CD4-positive, CD25-positive, alpha-beta regulatory T cell (primary cell): ENCODE data around the gene MAGI1. TPM values are rescaled to one million over a fixed set of nuclear protein-coding genes. Genes with fewer than 3 reads are reported as not detected.

Experiments used
- ATAC-seq, 2 donors: fragments of 150-1000 bp; cut with Tn5 transposase; one replicate each; pipeline ENCODE4 v1.10.0; 2021; ENCODE audit warnings: low read depth in 2 of 2, moderate number of reproducible peaks in 2 of 2, moderate library complexity in 1 of 2
- DNase-seq, 3 donors: peaks; one replicate each; pipeline versions ENCODE4 v3.0.0 to v3.0.0-alpha.2; 2012 to 2022; ENCODE audit warnings: mixed read lengths in 1 of 3
- H3K27ac ChIP-seq: one replicate; pipeline ENCODE4 v1.7.0; 2013; ENCODE audit warnings: mild to moderate bottlenecking, low read length; ENCODE audit not compliant: insufficient read depth, poor library complexity, severe bottlenecking
- H3K27me3 ChIP-seq: one replicate; pipeline ENCODE4 v1.7.0; 2013; ENCODE audit warnings: low read length; ENCODE audit not compliant: control insufficient read depth, insufficient read depth
- H3K36me3 ChIP-seq: one replicate; pipeline ENCODE4 v1.7.0; 2013; ENCODE audit warnings: mild to moderate bottlenecking, low read length, moderate library complexity; ENCODE audit not compliant: control insufficient read depth, insufficient read depth
- H3K4me1 ChIP-seq: 2 replicates; pipeline ENCODE4 v1.7.0; 2013; ENCODE audit warnings: mild to moderate bottlenecking, low read length; ENCODE audit not compliant: insufficient read depth, control insufficient read depth, poor library complexity, severe bottlenecking
- H3K4me3 ChIP-seq: one replicate; pipeline ENCODE4 v1.7.0; 2013; ENCODE audit warnings: low read depth, mild to moderate bottlenecking, low read length, moderate library complexity
- H3K9me3 ChIP-seq, 2 experiments: 1 replicate in 1 of 2; 2 replicates in 1 of 2; pipeline ENCODE4 v1.7.0; 2013; ENCODE audit warnings: low read length in 2 of 2, mild to moderate bottlenecking in 1 of 2, moderate library complexity in 1 of 2; ENCODE audit not compliant: control insufficient read depth in 2 of 2
- H3K27ac Mint-ChIP-seq, 3 donors: one replicate each; pipeline ENCODE4 v1.8.0; 2020 to 2022; ENCODE audit warnings: mild to moderate bottlenecking in 3 of 3, mixed read lengths in 3 of 3, moderate library complexity in 2 of 3
- H3K27me3 Mint-ChIP-seq: one replicate; pipeline ENCODE4 v1.8.0; 2022; ENCODE audit warnings: mild to moderate bottlenecking, mixed read lengths
- H3K36me3 Mint-ChIP-seq: one replicate; pipeline ENCODE4 v1.8.0; 2020; ENCODE audit warnings: mixed read lengths
- H3K4me1 Mint-ChIP-seq, 4 donors: one replicate each; pipeline ENCODE4 v1.8.0; 2020 to 2022; ENCODE audit warnings: mixed read lengths in 4 of 4, mild to moderate bottlenecking in 1 of 4
- H3K4me3 Mint-ChIP-seq, 4 donors: one replicate each; pipeline ENCODE4 v1.8.0; 2020 to 2022; ENCODE audit warnings: mild to moderate bottlenecking in 4 of 4, mixed read lengths in 4 of 4, moderate library complexity in 3 of 4
- H3K9me3 Mint-ChIP-seq, 7 donors: one replicate each; pipeline ENCODE4 v1.8.0; 2020 to 2022; ENCODE audit warnings: mixed read lengths in 7 of 7, mild to moderate bottlenecking in 3 of 7, moderate library complexity in 2 of 7
- polyA plus RNA-seq, 4 donors: library from polyadenylated mRNA; unstranded; fragments of 300-500 nt; fragmentation: Illumina TruSeq; gene quantifications; one replicate each; pipeline ENCODE4 v1.2.3, GENCODE V29; 2021
- total RNA-seq: library from RNA; stranded (reverse); gene quantifications from one replicate; pipeline ENCODE4 v1.2.3, GENCODE V29; 2022

MAGI1 gene
- total and polyA plus RNA-seq, 5 donors from 2014 or later: 0.10 to 0.44 (median 0.19) TPM; not detected in 1

DNA sequence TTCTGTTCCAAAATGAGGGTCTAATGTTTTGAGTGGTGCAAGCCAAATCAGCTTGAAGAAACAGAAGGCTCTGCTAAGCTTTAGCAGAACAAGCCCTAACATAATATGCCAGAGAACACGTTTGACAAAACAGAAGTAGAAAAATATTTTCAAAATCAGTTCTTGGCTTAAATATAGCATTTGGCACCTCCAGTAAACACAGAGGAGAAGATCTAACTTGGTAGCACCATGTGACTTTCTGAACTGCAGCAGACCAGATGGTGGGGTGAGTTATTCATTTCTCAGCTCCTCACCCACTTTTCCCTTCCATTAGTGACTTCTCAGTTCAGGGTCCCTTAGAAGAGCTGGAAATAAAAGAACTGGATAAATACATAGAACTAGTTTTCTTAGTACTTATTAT, 395.8 kb downstream of the MAGI1 start:
- Mint-ChIP-seq H3K27ac (no peak overlapping the region), H3K4me3 (no peak overlapping the region), H3K36me3 (no peaks in the 10 kb centered on the region), H3K9me3 (peaks cover 0 to 36% (median 9%) of the 10 kb centered on the region in 7 donors), H3K27me3 (no peaks in the 10 kb centered on the region), H3K4me1 (no peaks in the 10 kb centered on the region)
- ATAC-seq: no peak
- Histone ChIP-seq H3K36me3 (no peaks in the 10 kb centered on the region), H3K4me3 (no peak overlapping the region), H3K27ac (no peak overlapping the region), H3K27me3 (no peaks in the 10 kb centered on the region), H3K9me3 (peaks cover 2 to 5% of the 10 kb centered on the region in 2 experiments), H3K4me1 (no peaks in the 10 kb centered on the region)
- no peak for DNase-seq

DNA sequence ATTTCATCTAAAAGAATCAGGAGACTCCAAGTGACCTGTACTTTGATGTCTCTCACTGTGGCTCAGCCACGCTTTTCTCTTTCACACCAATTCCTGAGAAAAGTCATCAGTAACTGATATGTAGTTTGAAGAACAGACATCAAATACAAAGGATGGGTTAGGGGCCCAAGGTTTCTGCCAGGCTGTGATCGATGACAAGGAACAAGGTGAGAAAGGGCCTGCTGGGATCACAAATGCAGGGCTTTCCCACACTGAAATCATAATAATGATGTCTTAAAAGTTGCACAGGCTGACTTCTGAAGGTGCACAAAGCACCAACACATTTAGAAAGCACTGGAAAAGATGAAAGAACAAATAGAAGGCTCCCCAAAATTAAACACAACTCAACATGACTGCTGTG, 396.9 kb downstream of the MAGI1 start:
- DNase-seq (no peak), ATAC-seq (no peak)
- H3K4me3 Mint-ChIP-seq: no peak overlapping the region
- H3K36me3 Mint-ChIP-seq: no peaks in the 10 kb centered on the region
- no peaks in the 10 kb centered on the region for H3K27me3 ChIP-seq
- H3K9me3 Mint-ChIP-seq: peaks cover 0 to 30% (median 9%) of the 10 kb centered on the region in 7 donors
- no peaks in the 10 kb centered on the region for H3K36me3 ChIP-seq
- no peaks in the 10 kb centered on the region for H3K9me3 ChIP-seq
- no peaks in the 10 kb centered on the region for H3K27me3 Mint-ChIP-seq
- no peaks in the 10 kb centered on the region for H3K4me1 ChIP-seq
- H3K27ac Mint-ChIP-seq: no peak overlapping the region
- H3K27ac ChIP-seq: no peak overlapping the region
- H3K4me3 ChIP-seq: no peak overlapping the region
- H3K4me1 Mint-ChIP-seq: no peaks in the 10 kb centered on the region

GRCh38 chr3:65641045-65641444, 397.7 kb downstream of the MAGI1 start:
- DNase-seq: no peak
- no peaks in the 10 kb centered on the region for H3K9me3 ChIP-seq
- H3K4me1 ChIP-seq: no peaks in the 10 kb centered on the region
- H3K36me3 ChIP-seq: no peaks in the 10 kb centered on the region
- no peak for ATAC-seq
- Mint-ChIP-seq H3K4me3 (no peak overlapping the region), H3K27ac (no peak overlapping the region), H3K4me1 (no peaks in the 10 kb centered on the region), H3K9me3 (peaks cover 0 to 24% (median 7%) of the 10 kb centered on the region in 7 donors), H3K27me3 (no peaks in the 10 kb centered on the region), H3K36me3 (no peaks in the 10 kb centered on the region)
- no peak overlapping the region for H3K27ac ChIP-seq
- H3K27me3 ChIP-seq: no peaks in the 10 kb centered on the region
- no peak overlapping the region for H3K4me3 ChIP-seq

- H3K27me3 ChIP-seq: no peaks in the 10 kb centered on the region
- DNase-seq: no peak
- H3K4me3 Mint-ChIP-seq: no peak overlapping the region
- H3K27me3 Mint-ChIP-seq: no peaks in the 10 kb centered on the region
- no peak for ATAC-seq
- H3K4me1 ChIP-seq: no peaks in the 10 kb centered on the region
- no peaks in the 10 kb centered on the region for H3K4me1 Mint-ChIP-seq
- H3K27ac ChIP-seq: no peak overlapping the region
- no peaks in the 10 kb centered on the region for H3K36me3 Mint-ChIP-seq
- H3K27ac Mint-ChIP-seq: no peak overlapping the region
- no peaks in the 10 kb centered on the region for H3K9me3 ChIP-seq
- no peaks in the 10 kb centered on the region for H3K36me3 ChIP-seq
- peaks cover 0 to 18% (median 7%) of the 10 kb centered on the region in 7 donors for H3K9me3 Mint-ChIP-seq
- H3K4me3 ChIP-seq: no peak overlapping the region
These were observed 399.3 kb downstream of the MAGI1 start for GRCh38 chr3:65639444-65639843.

DNA sequence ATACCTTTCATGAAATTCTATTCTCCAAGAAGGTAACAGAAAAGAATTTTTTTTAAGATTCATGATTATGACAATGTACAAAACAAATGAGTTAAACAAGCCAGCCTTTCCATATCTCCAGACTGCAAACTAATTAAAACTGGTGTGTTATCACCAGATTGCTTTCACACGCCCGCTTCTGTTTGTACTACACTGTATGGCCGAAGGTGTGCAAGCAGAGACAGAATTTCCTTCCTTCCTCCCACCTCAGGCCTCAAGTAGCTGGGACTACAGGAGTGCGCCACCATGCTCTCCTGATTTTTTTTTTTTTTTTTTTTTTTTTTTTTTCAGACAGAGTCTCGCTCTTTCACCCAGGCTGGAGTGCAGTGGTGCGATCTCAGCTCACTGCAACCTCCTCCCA, 400.4 kb downstream of the MAGI1 start:
- H3K4me3 Mint-ChIP-seq: no peak overlapping the region
- no peaks in the 10 kb centered on the region for H3K4me1 Mint-ChIP-seq
- H3K27me3 Mint-ChIP-seq: no peaks in the 10 kb centered on the region
- H3K27me3 ChIP-seq: no peaks in the 10 kb centered on the region
- no peaks in the 10 kb centered on the region for H3K9me3 ChIP-seq
- no peak for DNase-seq
- no peak overlapping the region for H3K4me3 ChIP-seq
- H3K27ac ChIP-seq: no peak overlapping the region
- no peaks in the 10 kb centered on the region for H3K36me3 ChIP-seq
- H3K27ac Mint-ChIP-seq: no peak overlapping the region
- ATAC-seq: no peak
- H3K4me1 ChIP-seq: no peaks in the 10 kb centered on the region
- H3K9me3 Mint-ChIP-seq: peaks cover 0 to 11% (median 3%) of the 10 kb centered on the region in 7 donors
- H3K36me3 Mint-ChIP-seq: no peaks in the 10 kb centered on the region

- ATAC-seq (no peak), DNase-seq (no peak)
- Histone ChIP-seq H3K9me3 (no peaks in the 10 kb centered on the region), H3K27ac (no peak overlapping the region), H3K4me1 (no peaks in the 10 kb centered on the region), H3K36me3 (no peaks in the 10 kb centered on the region), H3K27me3 (no peaks in the 10 kb centered on the region), H3K4me3 (no peak overlapping the region)
- H3K4me1 Mint-ChIP-seq: no peaks in the 10 kb centered on the region
- no peak overlapping the region for H3K27ac Mint-ChIP-seq
- no peaks in the 10 kb centered on the region for H3K27me3 Mint-ChIP-seq
- no peaks in the 10 kb centered on the region for H3K36me3 Mint-ChIP-seq
- H3K9me3 Mint-ChIP-seq: peaks cover 0 to 5% (median 3%) of the 10 kb centered on the region in 7 donors
- no peak overlapping the region for H3K4me3 Mint-ChIP-seq
These were observed 402.4 kb downstream of the MAGI1 start for GRCh38 chr3:65636326-65636725.

GRCh38 chr3:65635657-65636056, 403.1 kb downstream of the MAGI1 start:
- ATAC-seq: no peak
- peaks cover 0 to 6% (median 3%) of the 10 kb centered on the region in 7 donors for H3K9me3 Mint-ChIP-seq
- H3K27me3 ChIP-seq: no peaks in the 10 kb centered on the region
- no peaks in the 10 kb centered on the region for H3K9me3 ChIP-seq
- no peaks in the 10 kb centered on the region for H3K36me3 ChIP-seq
- H3K27ac Mint-ChIP-seq: no peak overlapping the region
- no peaks in the 10 kb centered on the region for H3K4me1 ChIP-seq
- no peaks in the 10 kb centered on the region for H3K36me3 Mint-ChIP-seq
- no peak overlapping the region for H3K4me3 Mint-ChIP-seq
- no peaks in the 10 kb centered on the region for H3K4me1 Mint-ChIP-seq
- H3K27ac ChIP-seq: no peak overlapping the region
- H3K4me3 ChIP-seq: no peak overlapping the region
- no peak for DNase-seq
- H3K27me3 Mint-ChIP-seq: no peaks in the 10 kb centered on the region

- H3K36me3 ChIP-seq: no peaks in the 10 kb centered on the region
- H3K36me3 Mint-ChIP-seq: no peaks in the 10 kb centered on the region
- H3K27me3 Mint-ChIP-seq: no peaks in the 10 kb centered on the region
- no peak overlapping the region for H3K27ac ChIP-seq
- H3K9me3 ChIP-seq: no peaks in the 10 kb centered on the region
- no peak overlapping the region for H3K27ac Mint-ChIP-seq
- no peaks in the 10 kb centered on the region for H3K4me1 ChIP-seq
- H3K27me3 ChIP-seq: no peaks in the 10 kb centered on the region
- H3K4me3 ChIP-seq: no peak overlapping the region
- H3K9me3 Mint-ChIP-seq: peaks cover 0 to 3% (median 0%) of the 10 kb centered on the region in 7 donors
- ATAC-seq: no peak
- no peak for DNase-seq
- H3K4me3 Mint-ChIP-seq: no peak overlapping the region
- no peaks in the 10 kb centered on the region for H3K4me1 Mint-ChIP-seq
These were observed 405.6 kb downstream of the MAGI1 start for GRCh38 chr3:65633018-65633638.
